PFSK-1 (cell line): ENCODE results near the gene PUM2.

ENCODE experiments used
- FOXP2 ChIP-seq: optimal IDR thresholded peaks from 2 replicates; pipeline ENCODE3; 2011; ENCODE audit warnings: borderline replicate concordance, control low read depth, inconsistent platforms; ENCODE audit not compliant: insufficient read depth; ENCODE audit errors: extremely low read length, extremely low read depth
- POLR2AphosphoS5 ChIP-seq: IDR thresholded peaks from 2 replicates; pipeline ENCODE4 v1.6.1; 2012; ENCODE audit warnings: low read depth, mild to moderate bottlenecking, control low read depth, low read length, moderate library complexity
- REST ChIP-seq, 2 experiments: IDR thresholded peaks; 2 replicates each; pipeline versions ENCODE4 v1.6.1 to v1.8.0; 2011 to 2012; ENCODE audit warnings: low read depth in 2 of 2, low read length in 2 of 2, control low read depth in 1 of 2, inconsistent platforms in 1 of 2, mild to moderate bottlenecking in 1 of 2, moderate library complexity in 1 of 2; ENCODE audit not compliant: insufficient read depth in 1 of 2
- SIN3A ChIP-seq: IDR thresholded peaks from 2 replicates; pipeline ENCODE4 v1.6.1; 2012; ENCODE audit warnings: mild to moderate bottlenecking, low read length, moderate library complexity, borderline replicate concordance; ENCODE audit not compliant: insufficient read depth
- TAF1 ChIP-seq: IDR thresholded peaks from 2 replicates; pipeline ENCODE4 v1.6.1; 2012; ENCODE audit warnings: low read length, control low read depth, borderline replicate concordance; ENCODE audit not compliant: insufficient read depth

Gene PUM2

GRCh38 chr2:20211860-20212458 is 138.7 kb downstream of the PUM2 start:
- TF ChIP-seq TAF1 = no peak
- no peak for TF ChIP-seq POLR2AphosphoS5
- no peak for TF ChIP-seq SIN3A
- TF ChIP-seq REST (IDR thresholded peaks at IDR 0.05; ENCODE audit: insufficient read depth in 1 of 2, low read depth in 2 of 2, low read length in 2 of 2) = no peak
- TF ChIP-seq FOXP2 = no peak

GRCh38 chr2:20211420-20211819 is 139.2 kb downstream of the PUM2 start:
- TF ChIP-seq REST (IDR thresholded peaks at IDR 0.05; ENCODE audit: insufficient read depth in 1 of 2, low read depth in 2 of 2, low read length in 2 of 2) = no peak
- no peak for TF ChIP-seq TAF1
- no peak for TF ChIP-seq FOXP2

GRCh38 chr2:20210462-20210861 is 140.2 kb downstream of the PUM2 start:
- TF ChIP-seq TAF1 (no peak), REST (IDR thresholded peaks at IDR 0.05; ENCODE audit: insufficient read depth in 1 of 2, low read depth in 2 of 2, low read length in 2 of 2) (no peak)

- TF ChIP-seq REST (IDR thresholded peaks at IDR 0.05; ENCODE audit: insufficient read depth in 1 of 2, low read depth in 2 of 2, low read length in 2 of 2) (no peak), TAF1 (no peak), FOXP2 (no peak), POLR2AphosphoS5 (no peak), SIN3A (no peak)
Observed at GRCh38 chr2:20209373-20210109, 141.1 kb downstream of the PUM2 start.

GRCh38 chr2:20208476-20208859 is 142.2 kb downstream of the PUM2 start:
- no peak for TF ChIP-seq POLR2AphosphoS5
